ENCODE data around the gene IGFBP2. TPM values are rescaled to one million over a fixed set of nuclear protein-coding genes. Genes with fewer than 3 reads are reported as not detected.

Gene IGFBP2
- total and polyA plus RNA-seq, 2 of the 13 experiments (the other 11 are each of a cell fraction or from before 2014, with no cell fraction given), result 2.0 to 5.8 TPM

GRCh38 chr2:216661639-216662375, 28.6 kb downstream of the IGFBP2 start (continued):
- TF ChIP-seq ZNF280B (CRISPR knock-in tag; IDR thresholded peaks at IDR 0.05; ENCODE audit: borderline replicate concordance) (no peak; the same call in 1 of the 2 replicates), RELA (CRISPR knock-in tag; IDR thresholded peaks at IDR 0.05) (peak; percentile 90; the same call in 1 of the 2 replicates), HMGXB4 (CRISPR knock-in tag; IDR thresholded peaks at IDR 0.05; ENCODE audit: borderline replicate concordance in 1 of 2, low read depth in 1 of 2) (peak in 1 of 2 experiments; percentile 42; a peak in 1 of 4 replicates), STAG1 (CRISPR knock-in tag; IDR thresholded peaks at IDR 0.05) (peak; percentile 83), RFXAP (CRISPR knock-in tag; IDR thresholded peaks at IDR 0.05; ENCODE audit: borderline replicate concordance) (no peak), ATF7-NPFF (CRISPR knock-in tag; IDR thresholded peaks at IDR 0.05; ENCODE audit: low read depth) (no peak), TGIF2 (CRISPR knock-in tag; IDR thresholded peaks at IDR 0.05) (no peak), ZNF512 (CRISPR knock-in tag; IDR thresholded peaks at IDR 0.05) (no peak), HNF1B (CRISPR knock-in tag; IDR thresholded peaks at IDR 0.05) (peak; percentile 58; the same call in 1 of the 2 replicates), SP140L (CRISPR knock-in tag; IDR thresholded peaks at IDR 0.05; ENCODE audit: borderline replicate concordance) (no peak), ELF4 (CRISPR knock-in tag; IDR thresholded peaks at IDR 0.05; ENCODE audit: borderline replicate concordance) (no peak), KLF15 (CRISPR knock-in tag; IDR thresholded peaks at IDR 0.05; ENCODE audit: borderline replicate concordance) (no peak), ZNF234 (CRISPR knock-in tag; conservative IDR thresholded peaks at IDR 0.05) (no peak), KDM4B (CRISPR knock-in tag; IDR thresholded peaks at IDR 0.05) (no peak), SETDB1 (CRISPR knock-in tag; IDR thresholded peaks at IDR 0.05; ENCODE audit: borderline replicate concordance) (0 out of 2 replicates have a peak, but pooled peaks have one; percentile 23)
